HG03342 (cell line): ENCODE measurements around the gene GPR156.
"Not testable (repeated sequence)": the region's sequence is repeated elsewhere in the genome, so short reads cannot be mapped to it uniquely, and the experiment has no call there.

ENCODE experiments used
- ATAC-seq: cut with Tn5 transposase; IDR thresholded peaks from one replicate; pipeline ENCODE4 v1.9.1; 2021; ENCODE audit warnings: mild to moderate bottlenecking, moderate library complexity; ENCODE audit not compliant: unreplicated experiment

Gene GPR156

GRCh38 chr3:120284747-120285507 lies at the start of gene GPR156:
Gene GPR156 (minus strand): TSS chr3:120285222. CDS start chr3:120244098, 41,124 bp downstream.
- no peak for ATAC-seq

GRCh38 chr3:120332646-120333045 lies 47.6 kb upstream of the GPR156 start:
- ATAC-seq: no peak

GRCh38 chr3:120331076-120331475 lies 46.1 kb upstream of the GPR156 start:
- ATAC-seq: no peak

DNA sequence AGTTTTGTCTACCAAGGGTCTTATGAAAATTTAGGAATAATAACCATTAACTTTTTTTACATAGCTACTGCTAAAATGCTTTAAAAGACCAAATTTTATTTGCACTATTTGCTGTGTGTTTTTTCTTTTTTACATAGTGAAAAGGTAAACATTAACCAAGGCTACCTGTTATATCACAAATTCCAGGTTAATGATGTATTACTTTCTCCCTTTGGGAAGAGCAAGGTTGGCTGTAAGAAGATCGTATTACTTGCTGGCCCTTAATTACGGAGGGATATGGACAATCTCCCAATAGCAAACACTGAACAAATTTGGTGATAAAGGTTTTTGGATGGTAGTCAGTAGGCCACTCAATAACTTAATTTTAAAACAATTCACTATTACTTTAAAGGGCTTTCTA lies 41.8 kb upstream of the GPR156 start:
- no peak for ATAC-seq

GRCh38 chr3:120324190-120324589 lies 39.2 kb upstream of the GPR156 start:
- no peak for ATAC-seq

DNA sequence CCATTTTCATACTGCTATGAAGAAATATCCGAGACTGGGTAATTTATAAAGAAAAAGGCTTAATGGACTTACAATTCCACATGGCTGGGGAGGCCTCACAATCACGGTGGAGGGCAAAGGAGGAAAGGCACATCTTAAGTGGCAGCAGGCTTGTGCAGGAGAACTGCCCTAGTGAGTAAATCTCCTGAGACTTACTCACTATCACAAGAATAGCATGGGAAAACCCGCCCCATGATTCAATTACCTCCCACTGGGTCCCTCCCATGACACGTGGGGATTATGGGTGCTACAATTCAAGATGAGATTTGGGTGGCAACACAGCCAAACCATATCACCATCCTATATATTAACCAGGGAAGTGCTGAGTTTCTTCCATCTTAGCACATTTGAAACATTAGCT lies 38.7 kb upstream of the GPR156 start:
- ATAC-seq: not testable (repeated sequence)

- no peak for ATAC-seq
Measured at GRCh38 chr3:120311863-120312794, 27.1 kb upstream of the GPR156 start.

DNA sequence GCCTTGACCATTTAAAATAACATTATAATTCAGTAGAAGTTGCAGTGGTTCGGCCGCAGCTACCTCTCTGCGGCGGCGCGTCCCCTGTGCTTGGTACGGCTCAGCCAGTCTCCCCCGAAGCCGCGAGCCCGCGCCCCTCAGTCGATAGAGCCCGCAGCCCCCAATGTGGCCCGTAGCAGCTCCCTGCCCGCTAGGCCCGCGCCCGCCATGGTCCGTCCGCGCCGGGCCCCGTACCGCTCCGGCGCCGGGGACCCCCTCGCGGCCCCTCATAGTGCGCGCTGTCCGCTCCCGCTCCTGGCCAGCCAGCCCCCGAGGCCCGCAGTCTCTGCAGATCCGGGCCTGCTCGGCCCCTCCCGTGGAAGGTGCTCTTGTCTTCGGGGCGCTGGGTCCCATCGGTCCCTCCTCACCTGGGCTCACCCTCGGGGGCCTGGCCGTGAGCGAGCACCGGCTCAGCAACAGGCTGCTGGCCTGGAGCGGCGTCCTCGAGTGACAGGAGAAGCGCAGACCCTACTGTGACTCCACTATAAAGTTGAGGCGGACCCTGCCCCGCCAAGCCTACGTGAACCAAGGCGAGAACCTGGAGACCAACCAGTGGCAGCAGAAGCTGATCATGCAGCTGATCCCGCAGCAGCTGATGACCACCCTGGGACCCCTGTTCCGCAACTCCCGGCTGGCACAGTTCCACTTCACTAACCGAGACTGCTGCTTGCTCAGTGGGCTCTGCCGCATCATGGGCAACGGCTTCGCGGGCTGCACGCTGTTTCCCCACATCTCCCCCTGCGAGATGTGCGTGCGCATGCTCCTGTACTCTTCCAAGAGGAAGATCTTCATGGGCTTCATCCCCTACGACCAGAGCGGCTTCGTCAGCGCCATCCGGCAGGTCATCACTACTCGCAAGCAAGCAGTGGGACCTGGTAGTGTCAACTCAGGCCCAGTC lies 21.8 kb upstream of the GPR156 start:
- no peak for ATAC-seq

- no peak for ATAC-seq
Measured at GRCh38 chr3:120304616-120305015, 19.6 kb upstream of the GPR156 start.

GRCh38 chr3:120302361-120302760 lies 17.3 kb upstream of the GPR156 start:
- no peak for ATAC-seq

GRCh38 chr3:120300971-120301370 lies 15.9 kb upstream of the GPR156 start:
- ATAC-seq: no peak

DNA sequence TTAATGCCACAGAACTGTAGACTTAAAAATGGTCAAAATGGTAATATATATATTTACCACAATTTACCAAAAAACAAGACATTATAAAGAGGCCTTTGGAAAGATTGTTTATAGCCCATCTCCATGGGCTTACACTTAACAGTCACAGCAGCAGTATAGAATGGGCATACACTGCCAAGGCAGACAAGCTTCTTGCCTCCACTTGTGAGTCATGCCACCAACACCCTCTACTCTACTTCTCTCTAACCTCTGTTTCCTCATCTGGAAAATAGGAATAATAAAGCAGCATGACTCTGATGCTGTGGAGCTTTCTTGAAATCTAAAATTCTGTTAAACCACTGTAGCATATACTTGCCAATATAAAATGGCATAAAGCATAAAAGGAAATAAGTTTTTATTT lies 14.4 kb upstream of the GPR156 start:
- no peak for ATAC-seq

GRCh38 chr3:120298996-120299395 lies 14.0 kb upstream of the GPR156 start:
- ATAC-seq: no peak

GRCh38 chr3:120291552-120291951 lies 6.5 kb upstream of the GPR156 start:
- ATAC-seq: not testable (repeated sequence)

GRCh38 chr3:120289636-120290035 lies 4.6 kb upstream of the GPR156 start:
- ATAC-seq: no peak

DNA sequence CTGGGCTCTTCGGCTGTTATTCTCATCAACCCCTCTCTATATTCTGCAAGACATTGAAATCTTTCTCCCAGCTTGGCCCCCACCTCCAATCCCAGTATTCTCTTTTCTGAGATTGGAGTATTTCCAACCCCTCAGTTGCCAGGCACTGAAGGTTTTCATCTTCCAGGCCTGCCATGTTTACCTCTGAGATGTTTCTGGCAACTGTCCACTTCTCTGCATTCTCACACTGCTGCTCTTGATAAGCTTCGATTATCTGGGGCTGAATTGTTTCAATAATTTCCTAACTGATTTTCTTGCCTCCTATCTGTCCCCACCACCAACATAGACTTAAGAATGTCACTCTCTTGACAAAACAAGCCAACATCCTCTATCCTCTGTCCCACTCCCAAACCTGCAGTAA lies 1.4 kb upstream of the GPR156 start:
- ATAC-seq: no peak

DNA sequence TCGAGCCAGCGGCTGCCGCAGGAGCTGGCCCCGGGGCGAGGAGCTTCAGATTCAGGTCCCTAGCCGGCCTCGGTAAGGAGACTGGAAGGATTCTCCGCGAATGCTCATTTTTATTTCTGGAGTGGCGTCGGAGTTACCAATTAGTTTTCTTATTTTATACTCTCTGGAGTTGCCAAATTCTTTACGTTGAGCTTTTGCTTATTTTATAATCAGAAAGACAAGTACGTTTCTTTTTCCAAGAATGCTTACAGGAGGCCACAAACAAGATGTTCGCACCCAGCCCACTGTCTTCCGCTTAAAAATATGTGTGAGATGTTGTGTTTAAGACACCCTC lies 453 bp upstream of the GPR156 start:
- no peak for ATAC-seq

- no peak for ATAC-seq
Measured at GRCh38 chr3:120281261-120281660, 3.8 kb downstream of the GPR156 start.

- ATAC-seq: no peak
Measured at GRCh38 chr3:120280566-120280965, 4.5 kb downstream of the GPR156 start.

DNA sequence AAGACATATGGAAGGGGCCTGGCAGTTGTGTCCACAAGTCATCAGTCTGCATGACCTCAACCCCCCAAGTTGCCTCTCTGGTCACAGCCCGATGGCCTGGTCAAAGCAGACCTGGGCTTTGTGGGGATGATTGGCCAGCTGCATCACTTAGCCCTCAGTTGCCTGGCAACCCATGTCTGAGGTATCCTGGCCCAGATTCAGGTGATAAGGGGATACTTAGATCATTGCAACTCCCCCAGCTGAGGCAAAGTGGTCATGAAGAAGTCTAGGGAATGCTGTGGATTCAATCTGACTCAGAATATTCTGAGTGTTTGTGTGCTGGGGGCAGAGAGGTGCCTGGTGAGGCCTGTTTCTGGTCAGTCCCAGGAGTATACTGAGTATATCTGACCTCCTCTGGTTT lies 5.0 kb downstream of the GPR156 start:
- no peak for ATAC-seq

GRCh38 chr3:120276767-120277166 lies 8.3 kb downstream of the GPR156 start:
- no peak for ATAC-seq
